Stimulated activated CD8-positive, alpha-beta memory T cell treated with anti-CD3 and anti-CD28 coated beads, Interleukin-15, amount 100 ng/mL, for 4 hours (primary cell): Measurements from ENCODE around the gene SMYD3.

Source experiments
- DNase-seq, 2 donors: peaks; one replicate each; pipeline ENCODE4 v3.0.0-alpha.2; 2020; ENCODE audit warnings: low read depth in 2 of 2

Gene SMYD3

GRCh38 chr1:245915841-245916240 is 591.2 kb downstream of the SMYD3 start:
- DNase-seq: no peak

- DNase-seq: no peak
Measured at GRCh38 chr1:245915406-245915805, 591.7 kb downstream of the SMYD3 start.

- DNase-seq: no peak
Measured at GRCh38 chr1:245908543-245908942, 598.5 kb downstream of the SMYD3 start.

GRCh38 chr1:245906207-245906606 is 600.9 kb downstream of the SMYD3 start:
- DNase-seq: no peak

GRCh38 chr1:245903851-245904250 is 603.2 kb downstream of the SMYD3 start:
- no peak for DNase-seq

GRCh38 chr1:245901565-245901964 is 605.5 kb downstream of the SMYD3 start:
- no peak for DNase-seq

GRCh38 chr1:245901037-245901436 is 606.0 kb downstream of the SMYD3 start:
- DNase-seq: no peak

- no peak for DNase-seq
Measured at GRCh38 chr1:245898581-245898980, 608.5 kb downstream of the SMYD3 start.

- DNase-seq: no peak
Measured at GRCh38 chr1:245896258-245896657, 610.8 kb downstream of the SMYD3 start.

GRCh38 chr1:245895455-245895959 is 611.6 kb downstream of the SMYD3 start:
- DNase-seq: no peak

GRCh38 chr1:245894843-245895242 is 612.2 kb downstream of the SMYD3 start:
- no peak for DNase-seq

- DNase-seq: no peak
Measured at GRCh38 chr1:245893025-245893424, 614.1 kb downstream of the SMYD3 start.

GRCh38 chr1:245888809-245889208 is 618.3 kb downstream of the SMYD3 start:
- no peak for DNase-seq

- no peak for DNase-seq
Measured at GRCh38 chr1:245887829-245888228, 619.2 kb downstream of the SMYD3 start.

GRCh38 chr1:245881767-245882391 is 625.2 kb downstream of the SMYD3 start:
- no peak for DNase-seq

- no peak for DNase-seq
Measured at GRCh38 chr1:245880754-245881403, 626.2 kb downstream of the SMYD3 start.

GRCh38 chr1:245879091-245879490 is 628.0 kb downstream of the SMYD3 start:
- no peak for DNase-seq

- DNase-seq: no peak
Measured at GRCh38 chr1:245878585-245878984, 628.5 kb downstream of the SMYD3 start.

GRCh38 chr1:245877976-245878375 is 629.1 kb downstream of the SMYD3 start:
- DNase-seq: no peak

GRCh38 chr1:245876586-245876985 is 630.5 kb downstream of the SMYD3 start:
- no peak for DNase-seq

- no peak for DNase-seq
Measured at GRCh38 chr1:245875581-245876261, 631.4 kb downstream of the SMYD3 start.

- DNase-seq: no peak
Measured at GRCh38 chr1:245874942-245875580, 632.0 kb downstream of the SMYD3 start.
